Motor neuron (in vitro differentiated cells): ENCODE results near the gene ASF1A. TPM values are rescaled to one million over a fixed set of nuclear protein-coding genes. Genes with fewer than 3 reads are reported as not detected.

ENCODE experiments used
- ATAC-seq, 8 experiments: fragments of 200-7000 bp; cut with Tn5 transposase; replicated peaks in 6 of 8; 2 replicates each; pipeline ENCODE4 v1.8.0; 2021; ENCODE audit warnings: mild to moderate bottlenecking in 8 of 8, moderate library complexity in 8 of 8
- H3K27ac ChIP-seq, 2 donors: fragments of 250-450 bp; sonication (Bioruptor Pico); 2 replicates each; pipeline ENCODE4 v1.9.0; 2021; ENCODE audit warnings: antibody characterized with exemption in 2 of 2, mild to moderate bottlenecking in 2 of 2, moderate library complexity in 1 of 2
- H3K4me1 ChIP-seq, 2 donors: fragments of 250-450 bp; sonication (Bioruptor Pico); replicated peaks in 1 of 2; 2 replicates each; pipeline ENCODE4 v1.6.1; 2021; ENCODE audit warnings: antibody characterized with exemption in 2 of 2, mild to moderate bottlenecking in 2 of 2, moderate library complexity in 1 of 2
- H3K4me3 ChIP-seq, 5 donors: fragments of 250-450 bp; sonication (Bioruptor Pico); 2 replicates each; pipeline ENCODE4 v1.9.0; 2021; ENCODE audit warnings: antibody characterized with exemption in 5 of 5, mild to moderate bottlenecking in 5 of 5, moderate library complexity in 4 of 5
- WGBS, 10 experiments: fragments of 450-650 bp; shearing (Covaris generic); methylation state at CpG; one replicate each; pipeline ENCODE4 v1.0.0; 2022; 5-methylcytosine and 5-hydroxymethylcytosine counted together
- in situ Hi-C, 9 experiments: fragments of 400-800 bp; cut with MboI; loops; one replicate each; pipeline ENCODE4 v1.15.0; 2021; ENCODE audit warnings: low sequenced_read_pairs in 9 of 9, low pct_unique_long_range_greater_than_20kb in 2 of 9; ENCODE audit not compliant: unreplicated experiment in 9 of 9
- total RNA-seq, 8 experiments: library from RNA; unstranded; fragments of 300-600 nt; gene quantifications; 2 replicates each; pipeline versions ENCODE4 v1.2.3 to v1.2.4, GENCODE V29; 2022

Gene ASF1A
- total RNA-seq, 8 experiments from 2014 or later = 18.1 to 39.6 (median 25.2) TPM

DNA sequence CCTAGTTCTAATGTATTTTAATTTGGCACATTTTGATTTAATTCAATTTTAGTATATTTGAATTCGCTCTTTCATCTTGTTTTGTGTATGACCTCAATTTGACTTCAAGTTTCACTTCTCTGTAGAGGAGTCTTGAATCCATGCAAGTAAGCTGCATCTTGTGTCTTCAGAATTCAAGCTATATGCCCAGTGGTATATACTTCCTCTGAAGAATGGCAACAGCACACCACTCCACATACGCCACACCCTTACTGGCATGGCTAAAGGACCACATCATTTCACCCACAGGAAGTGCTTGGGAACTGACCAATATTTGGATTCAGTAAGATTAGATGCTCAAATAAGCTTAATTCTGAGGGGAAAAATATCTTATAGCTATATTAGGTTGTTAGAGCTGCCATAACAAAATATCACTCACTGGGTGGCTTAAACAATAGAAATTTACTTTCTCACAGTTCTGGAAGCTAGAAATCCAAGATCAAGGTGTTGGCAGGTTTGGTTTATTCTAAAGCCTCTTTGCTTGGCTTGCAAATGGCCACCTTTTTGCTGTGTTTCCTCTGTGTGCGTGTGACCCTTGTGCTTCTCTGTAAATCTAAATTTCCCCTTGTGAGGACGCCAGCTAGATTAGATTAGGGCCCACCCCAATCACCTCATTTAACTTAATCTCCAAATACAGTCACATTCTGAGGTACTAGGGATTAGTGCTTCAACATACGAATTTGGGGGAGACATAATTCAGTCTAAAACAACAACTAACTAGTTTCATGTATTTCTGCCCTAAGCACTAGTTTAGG, 2.8 kb upstream of the ASF1A start:
- Histone ChIP-seq H3K4me1 (peaks cover 24 to 38% of the 10 kb centered on the region in 2 donors), H3K4me3 (no peak overlapping the region), H3K27ac (no peak overlapping the region)
- WGBS, 10 experiments = 86 to 100% (median 98%) methylated on average over 1 to 5 of the region's 5 CpGs; no CpG with 5 or more reads in 1 of the 10 experiments
- in situ Hi-C loops = no loop called here
- no peak for ATAC-seq

DNA sequence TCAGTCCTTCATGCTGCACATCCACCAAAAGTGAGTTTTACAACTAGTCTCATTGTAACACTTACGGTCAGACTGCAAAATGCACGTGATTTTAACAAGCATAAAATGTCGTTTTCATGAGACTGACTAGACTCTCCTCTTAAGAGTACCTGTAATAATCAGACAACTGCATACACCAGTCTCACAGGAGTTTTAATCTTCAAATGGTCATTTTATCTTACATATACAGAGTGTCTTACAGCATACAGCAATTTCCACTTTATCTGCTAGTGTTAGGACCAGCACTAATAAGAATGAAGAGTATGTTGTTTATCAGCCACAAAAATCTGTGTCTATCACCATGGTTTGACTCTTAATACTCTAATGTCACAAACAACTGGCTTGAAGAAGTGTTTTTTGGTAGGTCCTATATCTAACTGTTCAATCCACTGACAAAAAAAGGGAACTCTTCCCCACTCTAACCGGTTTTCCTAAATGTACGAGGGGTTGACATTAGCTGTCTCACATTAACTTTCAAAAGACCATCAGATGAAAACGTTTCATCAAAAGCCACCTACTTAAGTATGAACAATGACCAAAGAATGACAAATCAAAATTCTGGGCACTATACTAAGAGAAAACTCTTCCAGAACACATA, 1.5 kb upstream of the ASF1A start:
- no peak for ATAC-seq
- WGBS, 10 experiments = 0 to 100% (median 60%) methylated on average over 2 to 6 of the region's 6 CpGs; no CpG with 5 or more reads in 1 of the 10 experiments
- Histone ChIP-seq H3K4me1 (peaks cover 36 to 50% of the 10 kb centered on the region in 2 donors), H3K27ac (peak overlapping the region; percentile 75 to 83), H3K4me3 (peak overlapping the region; percentile 62 to 92 (median 67))
- in situ Hi-C loops = no loop called here

- Histone ChIP-seq H3K4me3 (peak overlapping the region; percentile 62 to 92 (median 67)), H3K4me1 (peaks cover 36 to 57% of the 10 kb centered on the region in 2 donors), H3K27ac (peak overlapping the region; percentile 75 to 83)
- WGBS, 10 experiments = 1 to 31% (median 6%) methylated on average over 8 to 17 of the region's 18 CpGs
- ATAC-seq = peak; percentile 22 to 57 (median 38)
- in situ Hi-C loops = no loop called here
Measured at GRCh38 chr6:118893064-118893806, 717 bp upstream of the ASF1A start.

GRCh38 chr6:118894425-118895260, 691 bp downstream of the ASF1A start:
- 0 to 3% (median 0%) methylated on average over 3 to 36 of the region's 102 CpGs; no CpG with 5 or more reads in 2 of the 10 experiments for WGBS, 10 experiments
- in situ Hi-C loops = no loop called here
- peak overlapping the region; percentile 62 to 92 (median 67) for H3K4me3 ChIP-seq
- H3K27ac ChIP-seq = peak overlapping the region; percentile 84 to 91
- ATAC-seq = peak; percentile 40 to 60 (median 49)
- peaks cover 33 to 46% of the 10 kb centered on the region in 2 donors for H3K4me1 ChIP-seq

GRCh38 chr6:118895261-118895560, 1.3 kb downstream of the ASF1A start:
- WGBS, 10 experiments = 0 to 10% (median 0%) methylated on average over 1 to 11 of the region's 11 CpGs
- peak overlapping the region; percentile 84 to 91 for H3K27ac ChIP-seq
- ATAC-seq = no peak
- peaks cover 29 to 44% of the 10 kb centered on the region in 2 donors for H3K4me1 ChIP-seq
- peak overlapping the region; percentile 62 to 92 (median 67) for H3K4me3 ChIP-seq
- in situ Hi-C loops = no loop called here

DNA sequence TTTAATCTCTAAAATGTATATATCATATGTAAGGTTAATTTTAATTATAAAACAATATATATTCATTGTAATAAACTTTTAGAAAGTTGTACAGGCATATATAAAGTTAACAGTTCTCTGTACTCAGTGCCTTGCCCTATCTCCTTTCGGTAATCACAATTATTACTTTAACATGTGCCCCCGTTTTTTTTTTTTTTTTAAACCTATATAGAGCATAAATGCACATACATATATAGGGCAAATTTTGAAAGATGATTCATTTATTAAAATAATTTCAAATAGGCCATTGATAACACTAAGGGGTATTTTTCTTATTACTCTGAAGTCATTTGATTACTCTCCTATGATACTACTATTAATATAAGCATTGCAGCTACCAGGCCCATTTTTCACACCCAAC, 1.9 kb downstream of the ASF1A start:
- in situ Hi-C loops = no loop called here
- 5 to 36% (median 24%) methylated on average over 1 to 2 of the region's 2 CpGs; no CpG with 5 or more reads in 1 of the 10 experiments for WGBS, 10 experiments
- Histone ChIP-seq H3K4me1 (peaks cover 29 to 48% of the 10 kb centered on the region in 2 donors), H3K4me3 (peak overlapping the region; percentile 62 to 92 (median 67)), H3K27ac (no peak overlapping the region)
- no peak for ATAC-seq

- in situ Hi-C loops = no loop called here
- no peak for ATAC-seq
- 0 to 72% (median 36%) methylated on average over 1 to 5 of the region's 5 CpGs for WGBS, 10 experiments
- peak overlapping the region; percentile 62 to 92 (median 67) for H3K4me3 ChIP-seq
- peaks cover 28 to 43% of the 10 kb centered on the region in 2 donors for H3K4me1 ChIP-seq
- no peak overlapping the region for H3K27ac ChIP-seq
Measured at GRCh38 chr6:118896339-118897136, 2.6 kb downstream of the ASF1A start.

- no peak overlapping the region for H3K27ac ChIP-seq
- H3K4me1 ChIP-seq = peaks cover 20 to 34% of the 10 kb centered on the region in 2 donors
- no peak for ATAC-seq
- in situ Hi-C loops = no loop called here
- H3K4me3 ChIP-seq = no peak overlapping the region
Measured at GRCh38 chr6:118897386-118897785, 3.4 kb downstream of the ASF1A start.

DNA sequence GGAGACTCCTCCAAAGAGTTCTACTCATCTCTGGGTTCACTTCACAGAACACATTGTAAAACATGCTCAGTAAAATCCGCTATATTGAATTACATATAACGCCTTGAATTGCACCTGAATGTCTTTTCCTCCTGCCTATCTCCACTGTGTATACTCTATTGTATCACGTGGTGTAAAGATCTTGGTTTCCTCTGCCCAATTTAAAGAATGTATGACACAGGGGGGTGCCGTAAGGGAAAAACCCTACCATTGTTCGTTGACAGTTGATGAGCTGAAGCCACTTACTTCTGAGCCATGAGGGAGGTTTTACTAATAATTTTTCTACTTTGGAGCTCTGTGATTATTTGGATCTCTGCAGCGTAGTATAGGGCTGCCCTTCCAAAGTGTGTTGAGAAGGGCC, 6.0 kb downstream of the ASF1A start:
- ATAC-seq = no peak
- H3K4me1 ChIP-seq = peaks cover 17 to 30% of the 10 kb centered on the region in 2 donors
- 59 to 100% (median 87%) methylated on average over 1 to 6 of the region's 6 CpGs; no CpG with 5 or more reads in 2 of the 10 experiments for WGBS, 10 experiments
- in situ Hi-C loops = no loop called here
- H3K27ac ChIP-seq = no peak overlapping the region
- no peak overlapping the region for H3K4me3 ChIP-seq

DNA sequence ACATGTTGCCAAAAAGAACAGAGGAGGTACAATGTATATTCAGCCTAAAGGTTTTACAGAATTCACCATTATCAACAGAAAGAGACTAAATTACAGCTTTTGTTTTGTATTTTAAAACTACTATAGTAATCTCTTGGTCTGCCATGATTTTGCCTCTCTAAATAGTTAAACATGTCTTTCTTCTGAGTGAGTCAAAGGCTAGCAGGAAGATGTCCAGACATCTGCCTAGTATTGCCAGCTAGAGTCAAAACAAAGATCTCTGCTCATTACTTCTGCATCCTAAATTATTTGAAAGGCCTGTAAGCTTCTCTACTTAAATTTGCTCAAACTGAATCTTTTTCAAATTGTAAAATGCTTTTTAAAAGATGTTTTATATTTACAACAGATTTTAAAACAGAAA, 8.8 kb downstream of the ASF1A start:
- in situ Hi-C loops = no loop called here
- H3K27ac ChIP-seq = no peak overlapping the region
- no peak overlapping the region for H3K4me3 ChIP-seq
- H3K4me1 ChIP-seq = peaks cover 3 to 12% of the 10 kb centered on the region in 2 donors
- ATAC-seq = peak in 3 of 8 experiments; percentile 15 to 70 (median 50)

- in situ Hi-C loops = no loop called here
- Histone ChIP-seq H3K27ac (no peak overlapping the region), H3K4me3 (no peak overlapping the region), H3K4me1 (peaks cover 3 to 8% of the 10 kb centered on the region in 2 donors)
- WGBS, 10 experiments = 0 to 100% (median 17%) methylated on average over 1 to 2 of the region's 2 CpGs; no CpG with 5 or more reads in 3 of the 10 experiments
- ATAC-seq = peak in 3 of 8 experiments; percentile 51 to 69 (median 69)
Measured at GRCh38 chr6:118903138-118903537, 9.2 kb downstream of the ASF1A start.

DNA sequence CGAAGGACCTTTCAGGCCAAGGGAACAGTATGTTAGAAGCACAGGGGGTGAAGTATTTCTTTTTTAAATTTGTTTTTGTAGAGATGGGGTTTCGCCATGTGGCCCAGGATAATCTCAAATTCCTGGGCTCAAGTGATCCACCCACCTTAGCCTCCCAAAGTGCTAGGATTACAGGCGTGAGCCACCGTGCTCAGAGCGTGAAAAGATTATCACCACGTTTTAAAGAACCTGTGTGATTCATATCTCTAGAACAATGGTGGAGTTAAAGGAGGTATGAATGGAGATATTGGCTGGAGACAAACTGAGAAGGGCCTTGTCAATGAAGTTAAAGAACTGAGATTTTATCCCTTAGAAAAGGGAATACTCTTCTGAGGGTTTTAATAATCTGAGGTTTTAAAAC, 9.7 kb downstream of the ASF1A start:
- Histone ChIP-seq H3K4me1 (peaks cover 3 to 8% of the 10 kb centered on the region in 2 donors), H3K27ac (no peak overlapping the region), H3K4me3 (no peak overlapping the region)
- 82 to 100% (median 100%) methylated on average over 1 to 6 of the region's 6 CpGs; no CpG with 5 or more reads in 2 of the 10 experiments for WGBS, 10 experiments
- ATAC-seq = no peak
- in situ Hi-C loops = no loop called here
